Neural progenitor cell (in vitro differentiated cells): ENCODE data around the gene ACAP2. TPM values are rescaled to one million over a fixed set of nuclear protein-coding genes. Genes with fewer than 3 reads are reported as not detected.

Experiments
- DNase-seq: peaks from one replicate; pipeline ENCODE4 v3.0.0-alpha.2; 2016; ENCODE audit warnings: low spot score
- H2AFZ ChIP-seq: fragments of 200-600 bp; sonication (generic); replicated peaks from 2 replicates; pipeline ENCODE4 v1.6.1; 2016; ENCODE audit warnings: antibody characterized with exemption
- H3F3A ChIP-seq: fragments of 200-600 bp; sonication (generic); 2 replicates; pipeline ENCODE4 v1.6.1; 2016; ENCODE audit warnings: antibody characterized with exemption, low read depth
- H3K27ac ChIP-seq: fragments of 200-600 bp; sonication (generic); 2 replicates; pipeline ENCODE4 v1.5.1; 2016; ENCODE audit warnings: mild to moderate bottlenecking
- H3K27me3 ChIP-seq: fragments of 200-600 bp; sonication (generic); 2 replicates; pipeline ENCODE4 v1.6.1; 2016; ENCODE audit warnings: mild to moderate bottlenecking, moderate library complexity
- H3K36me3 ChIP-seq: fragments of 200-600 bp; sonication (generic); 2 replicates; pipeline ENCODE4 v1.5.1; 2016
- H3K4me1 ChIP-seq: fragments of 200-600 bp; sonication (generic); 2 replicates; pipeline ENCODE4 v1.6.1; 2016; ENCODE audit warnings: mixed run types
- H3K4me2 ChIP-seq: fragments of 200-600 bp; sonication (generic); 2 replicates; pipeline ENCODE4 v1.6.1; 2016
- H3K4me3 ChIP-seq: fragments of 200-600 bp; sonication (generic); 2 replicates; pipeline ENCODE4 v1.5.1; 2016
- H3K79me2 ChIP-seq: fragments of 200-600 bp; sonication (generic); 2 replicates; pipeline ENCODE4 v1.6.1; 2016; ENCODE audit warnings: low read depth
- H3K9ac ChIP-seq: fragments of 200-600 bp; sonication (generic); 2 replicates; pipeline ENCODE4 v1.6.1; 2016
- H3K9me3 ChIP-seq: fragments of 200-600 bp; sonication (generic); 2 replicates; pipeline ENCODE4 v1.5.1; 2016; ENCODE audit warnings: low read depth
- H4K20me1 ChIP-seq: fragments of 200-600 bp; sonication (generic); 2 replicates; pipeline ENCODE4 v1.6.1; 2016; ENCODE audit warnings: low read depth
- H3K27ac Mint-ChIP-seq: 3 replicates; pipeline ENCODE4 v1.8.0; 2021; ENCODE audit warnings: mixed read lengths
- H3K27me3 Mint-ChIP-seq: 2 replicates; pipeline ENCODE4 v1.8.0; 2022; ENCODE audit warnings: low read depth, mild to moderate bottlenecking, inconsistent platforms, moderate library complexity, mixed read lengths; ENCODE audit not compliant: insufficient read depth
- H3K36me3 Mint-ChIP-seq: 3 replicates; pipeline ENCODE4 v1.8.0; 2021; ENCODE audit warnings: mixed read lengths
- H3K4me1 Mint-ChIP-seq: 3 replicates; pipeline ENCODE4 v1.8.0; 2021; ENCODE audit warnings: mixed read lengths
- H3K4me3 Mint-ChIP-seq: 3 replicates; pipeline ENCODE4 v1.8.0; 2021; ENCODE audit warnings: mild to moderate bottlenecking, moderate library complexity, mixed read lengths
- H3K9me3 Mint-ChIP-seq: 3 replicates; pipeline ENCODE4 v1.8.0; 2020; ENCODE audit warnings: mixed read lengths
- CTCF ChIP-seq: fragments of 200-600 bp; sonication (generic); IDR thresholded peaks from 2 replicates; pipeline ENCODE4 v1.5.1; 2017; ENCODE audit warnings: antibody characterized with exemption, mild to moderate bottlenecking
- EZH2 ChIP-seq: fragments of 200-600 bp; sonication (generic); IDR thresholded peaks from 2 replicates; pipeline ENCODE4 v1.6.1; 2017; ENCODE audit warnings: antibody characterized with exemption, mild to moderate bottlenecking, moderate library complexity
- EZH2phosphoT487 ChIP-seq: fragments of 200-600 bp; sonication (generic); IDR thresholded peaks from 2 replicates; pipeline ENCODE4 v1.6.1; 2017; ENCODE audit warnings: antibody characterized with exemption
- total RNA-seq: library from RNA; depleted of rRNA; stranded (reverse); fragments of >200 nt; gene quantifications from 2 replicates; pipeline ENCODE4 v1.2.3, GENCODE V29; 2015; ENCODE audit warnings: low replicate concordance

ACAP2 gene
- total RNA-seq, 1 donor from 2014 or later = 68.4 TPM

- Mint-ChIP-seq H3K9me3 (peaks cover 18% of the 10 kb centered on the region), H3K36me3 (peaks cover 28% of the 10 kb centered on the region), H3K4me3 (no peak overlapping the region), H3K27me3 (peaks cover 2% of the 10 kb centered on the region), H3K4me1 (peaks cover 13% of the 10 kb centered on the region), H3K27ac (no peak overlapping the region)
- Histone ChIP-seq H3K79me2 (peaks cover 24% of the 10 kb centered on the region), H2AFZ (no peak overlapping the region), H3F3A (no peaks in the 10 kb centered on the region), H3K36me3 (no peaks in the 10 kb centered on the region), H4K20me1 (no peaks in the 10 kb centered on the region), H3K27me3 (no peaks in the 10 kb centered on the region), H3K27ac (no peak overlapping the region), H3K4me3 (no peak overlapping the region), H3K9me3 (no peaks in the 10 kb centered on the region), H3K4me1 (no peaks in the 10 kb centered on the region), H3K4me2 (no peak overlapping the region), H3K9ac (no peak overlapping the region)
- DNase-seq = no peak
- TF ChIP-seq EZH2 (no peak), EZH2phosphoT487 (no peak), CTCF (no peak)
These were observed 204.7 kb downstream of the ACAP2 start for GRCh38 chr3:195238081-195238571.

GRCh38 chr3:195236801-195237570 is 205.8 kb downstream of the ACAP2 start:
- peaks cover 13% of the 10 kb centered on the region for H3K79me2 ChIP-seq
- H3K4me1 ChIP-seq = no peaks in the 10 kb centered on the region
- H3K36me3 Mint-ChIP-seq = peaks cover 31% of the 10 kb centered on the region
- H3F3A ChIP-seq = no peaks in the 10 kb centered on the region
- peaks cover 26% of the 10 kb centered on the region for H3K9me3 Mint-ChIP-seq
- H3K9me3 ChIP-seq = no peaks in the 10 kb centered on the region
- peaks cover 2% of the 10 kb centered on the region for H3K27me3 Mint-ChIP-seq
- H3K4me1 Mint-ChIP-seq = peaks cover 11% of the 10 kb centered on the region
- no peaks in the 10 kb centered on the region for H4K20me1 ChIP-seq
- no peak overlapping the region for H3K9ac ChIP-seq
- no peaks in the 10 kb centered on the region for H3K27me3 ChIP-seq
- no peaks in the 10 kb centered on the region for H3K36me3 ChIP-seq
- H3K4me3 ChIP-seq = no peak overlapping the region
- no peak overlapping the region for H3K27ac Mint-ChIP-seq
- DNase-seq = no peak
- H3K4me3 Mint-ChIP-seq = no peak overlapping the region
- H3K27ac ChIP-seq = no peak overlapping the region
- no peak overlapping the region for H3K4me2 ChIP-seq
- no peak for TF ChIP-seq CTCF
- H2AFZ ChIP-seq = no peak overlapping the region

- Mint-ChIP-seq H3K27ac (no peak overlapping the region), H3K4me3 (no peak overlapping the region), H3K36me3 (peaks cover 31% of the 10 kb centered on the region), H3K27me3 (peaks cover 2% of the 10 kb centered on the region), H3K4me1 (peaks cover 8% of the 10 kb centered on the region), H3K9me3 (peaks cover 29% of the 10 kb centered on the region)
- no peaks in the 10 kb centered on the region for H3K9me3 ChIP-seq
- TF ChIP-seq EZH2phosphoT487 (no peak), EZH2 (no peak), CTCF (no peak)
- H3K4me1 ChIP-seq = no peaks in the 10 kb centered on the region
- peaks cover 12% of the 10 kb centered on the region for H3K79me2 ChIP-seq
- H3K27ac ChIP-seq = no peak overlapping the region
- H3K27me3 ChIP-seq = no peaks in the 10 kb centered on the region
- no peak overlapping the region for H3K4me2 ChIP-seq
- H3K9ac ChIP-seq = no peak overlapping the region
- DNase-seq = no peak
- no peaks in the 10 kb centered on the region for H3K36me3 ChIP-seq
- no peaks in the 10 kb centered on the region for H3F3A ChIP-seq
- no peak overlapping the region for H2AFZ ChIP-seq
- no peak overlapping the region for H3K4me3 ChIP-seq
- H4K20me1 ChIP-seq = no peaks in the 10 kb centered on the region
These were observed 206.6 kb downstream of the ACAP2 start for GRCh38 chr3:195236076-195236798.
